ENCODE results near the gene TMOD1.

Gene TMOD1

DNA sequence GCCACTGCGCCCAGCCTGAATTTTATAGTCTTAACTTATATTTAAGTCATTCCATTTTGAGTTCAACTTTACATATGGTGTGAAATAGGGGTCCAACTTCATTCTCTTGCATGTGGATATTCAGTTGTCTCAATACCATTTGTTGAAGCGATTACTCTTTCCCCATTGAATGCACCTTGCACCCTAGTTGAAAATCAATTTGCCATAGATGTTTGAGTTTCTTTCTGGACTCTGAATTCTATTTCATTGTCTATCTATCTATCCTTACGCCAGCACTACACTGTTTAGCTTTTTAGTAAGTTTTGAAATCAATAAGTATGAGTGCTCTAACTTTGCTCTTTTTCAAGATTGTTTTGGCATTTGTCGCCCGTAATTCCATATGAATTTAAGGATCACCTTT, 49.8 kb downstream of the TMOD1 start:
- no peak for DNase-seq

DNA sequence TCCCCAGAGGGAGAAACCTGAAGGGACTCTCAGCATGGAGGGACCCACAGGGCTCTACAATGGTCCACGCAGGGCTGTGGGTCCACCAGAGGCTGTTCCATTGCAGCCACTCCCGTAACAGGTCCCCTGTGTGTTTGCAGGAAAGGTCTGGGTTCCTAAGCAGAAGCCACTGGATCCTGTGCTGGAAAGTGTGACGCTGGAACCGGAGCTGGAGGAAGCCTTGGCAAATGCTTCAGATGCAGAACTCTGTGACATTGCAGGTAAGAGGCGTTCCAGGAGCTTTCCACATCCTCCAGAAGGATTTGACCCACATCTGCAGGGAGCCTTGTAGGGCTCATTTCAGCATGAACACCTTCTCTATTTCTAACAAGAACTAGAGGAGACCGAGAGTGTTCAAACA, 51.7 kb downstream of the TMOD1 start:
- DNase-seq: no peak

DNA sequence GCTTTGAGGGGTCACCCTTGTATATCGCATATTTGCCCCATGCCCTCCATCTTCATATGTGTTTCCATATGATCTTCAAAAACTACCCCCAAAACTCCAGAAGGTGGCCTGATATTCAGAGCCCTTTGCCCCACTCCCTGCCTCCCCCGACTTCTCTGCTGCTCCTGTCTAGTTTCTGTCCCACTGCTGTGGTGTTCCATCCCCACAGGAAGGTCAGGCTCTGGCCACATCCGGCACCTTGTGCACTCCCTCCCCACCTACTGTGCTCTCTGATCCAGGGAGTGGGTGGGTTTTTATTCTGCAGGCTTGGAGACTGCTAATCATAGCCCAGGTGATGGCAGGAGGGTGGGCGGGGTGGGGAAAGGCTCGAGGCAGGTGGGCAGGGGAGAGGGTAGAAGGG, 52.4 kb downstream of the TMOD1 start:
- DNase-seq: no peak

DNA sequence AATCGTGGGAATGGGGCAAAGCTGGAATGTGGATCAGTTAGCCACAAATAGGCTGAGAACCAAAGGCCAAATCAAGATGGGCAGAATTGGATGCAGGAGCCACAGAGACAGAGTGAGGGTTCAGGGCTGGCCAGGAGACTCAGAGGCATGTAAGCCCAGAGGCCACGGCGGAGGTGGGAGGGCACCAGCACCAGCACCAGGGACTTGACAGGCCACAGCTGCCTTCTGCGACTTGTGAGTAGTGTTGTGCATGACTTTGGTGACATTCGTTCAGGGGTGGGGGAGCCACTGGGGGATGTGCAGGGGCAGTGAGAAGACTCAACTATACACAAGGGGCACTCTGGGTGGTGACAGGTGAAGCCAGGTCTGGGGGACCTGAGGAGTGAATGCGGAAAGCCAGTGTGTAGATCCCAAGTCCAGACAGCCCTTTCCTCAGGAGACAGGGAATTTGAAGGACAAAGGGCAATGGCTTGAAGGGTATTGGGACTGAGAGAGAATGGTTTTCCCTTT, 53.2 kb downstream of the TMOD1 start:
- DNase-seq: no peak

DNA sequence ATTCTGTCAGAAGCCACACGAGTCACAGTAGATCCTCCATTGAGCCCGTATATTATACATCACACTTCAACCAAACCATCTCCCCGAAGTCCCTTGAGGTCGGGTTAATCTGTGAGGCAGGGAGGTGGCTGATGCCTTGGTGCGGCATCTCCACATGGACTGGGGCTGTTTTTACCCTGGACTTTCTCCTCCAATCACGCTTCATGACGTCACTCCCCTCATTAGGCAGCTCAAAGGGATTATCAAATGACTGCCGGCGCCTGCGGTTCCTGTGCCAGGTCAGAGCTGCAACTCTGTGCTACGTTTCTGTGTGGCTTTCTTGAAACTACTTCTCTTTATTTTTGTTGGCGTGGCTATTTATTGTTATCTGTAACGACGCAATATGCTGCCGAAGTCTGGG, 53.7 kb downstream of the TMOD1 start:
- no peak for DNase-seq

DNA sequence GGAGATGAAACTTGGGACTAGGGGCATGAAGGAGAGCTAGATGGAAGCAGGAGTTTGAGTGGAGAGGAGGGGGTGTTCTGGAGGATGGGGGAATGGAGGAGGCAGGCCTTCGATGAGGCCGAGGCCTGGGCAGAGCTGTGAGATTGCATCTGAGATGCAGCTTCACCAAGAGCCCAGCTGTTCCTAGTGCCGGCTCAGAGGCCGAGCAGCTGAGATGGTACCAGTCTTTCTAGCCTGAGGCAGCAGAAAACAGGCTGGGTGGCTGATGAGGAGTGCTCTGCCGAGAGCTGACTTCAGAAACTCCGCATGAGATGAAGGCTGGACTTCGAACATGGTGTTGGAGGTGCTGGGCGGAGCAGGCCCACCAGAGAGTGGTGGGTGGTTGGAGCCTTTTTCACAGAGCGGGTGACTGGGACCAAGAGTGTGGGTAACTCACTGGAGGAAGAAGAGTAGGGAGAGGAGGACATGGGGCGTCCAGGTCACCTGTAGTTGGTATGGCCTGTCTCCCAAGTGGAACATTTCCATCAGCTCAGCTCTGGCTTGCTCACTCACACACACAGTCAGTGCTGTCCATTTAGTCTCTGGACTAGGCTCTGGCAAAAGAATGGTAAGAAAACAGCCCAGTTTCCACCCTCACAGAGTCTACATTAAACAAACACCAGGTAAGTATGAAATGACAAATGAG, 54.7 kb downstream of the TMOD1 start:
- DNase-seq: no peak

DNA sequence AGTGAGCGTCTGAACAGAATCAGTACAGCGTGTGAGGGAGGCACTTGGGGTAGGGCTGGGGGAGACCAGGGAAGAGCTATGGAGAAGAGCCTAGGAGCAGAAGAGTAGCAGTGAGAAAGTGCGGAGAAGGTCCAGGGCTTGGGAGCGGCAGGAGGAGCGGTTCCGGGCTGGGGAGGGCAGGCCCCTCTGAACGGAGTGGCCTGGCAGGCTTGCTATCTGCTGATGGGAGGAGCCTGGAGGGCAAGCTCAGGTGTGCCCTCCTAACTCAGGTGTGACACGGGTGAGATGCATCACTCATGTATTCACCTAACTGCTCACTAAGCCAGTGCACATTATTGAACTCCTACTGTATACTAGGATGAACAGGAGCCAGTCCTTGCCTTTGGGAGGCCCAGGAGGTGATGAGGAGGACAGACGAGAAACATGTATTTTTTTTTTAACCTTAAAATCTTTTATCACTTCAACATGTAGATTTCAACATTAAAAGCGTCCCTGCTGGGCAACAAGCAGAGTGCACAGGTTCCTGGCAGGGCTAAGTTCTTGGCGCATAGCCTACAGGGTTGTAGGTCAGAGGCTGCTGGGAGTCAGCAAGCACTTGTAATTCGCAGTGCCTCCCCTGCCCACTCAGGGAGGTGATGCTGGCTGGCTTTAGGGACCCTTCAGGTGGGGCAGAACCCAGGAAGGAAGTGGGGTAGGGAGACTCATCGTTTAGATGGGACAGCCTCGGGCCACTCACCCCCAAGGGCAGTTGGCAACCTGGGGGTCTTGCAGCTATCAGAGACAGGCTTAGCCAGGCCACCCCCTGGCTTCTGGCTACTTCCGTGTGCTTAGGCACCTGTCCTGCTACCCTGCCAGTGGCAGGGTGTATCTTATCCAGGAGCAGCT, 55.5 kb downstream of the TMOD1 start:
- DNase-seq: no peak

DNA sequence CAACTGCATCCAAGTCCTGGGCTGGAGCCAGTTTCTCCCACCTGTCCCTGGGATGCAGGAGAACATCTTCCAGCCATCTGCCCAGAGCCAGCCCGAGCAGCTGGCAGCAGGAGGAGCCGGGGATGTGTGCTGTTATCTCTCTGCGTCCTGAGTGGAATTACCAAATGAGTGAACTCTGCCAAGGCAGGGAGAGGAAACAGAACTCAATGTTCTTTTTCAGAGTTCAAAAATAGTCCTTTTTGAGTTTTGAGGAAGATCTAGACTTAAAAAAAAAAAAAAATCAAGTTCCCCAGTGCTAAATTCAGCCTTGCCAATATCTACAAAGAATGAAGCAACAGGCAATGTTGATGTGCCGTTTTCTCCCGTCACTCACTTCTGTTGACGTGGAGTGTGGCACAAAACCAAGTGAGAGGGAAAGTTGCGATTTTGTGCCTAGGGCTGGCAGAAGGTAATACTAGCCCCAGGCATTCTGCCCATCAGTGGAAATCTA, 56.2 kb downstream of the TMOD1 start:
- no peak for DNase-seq

DNA sequence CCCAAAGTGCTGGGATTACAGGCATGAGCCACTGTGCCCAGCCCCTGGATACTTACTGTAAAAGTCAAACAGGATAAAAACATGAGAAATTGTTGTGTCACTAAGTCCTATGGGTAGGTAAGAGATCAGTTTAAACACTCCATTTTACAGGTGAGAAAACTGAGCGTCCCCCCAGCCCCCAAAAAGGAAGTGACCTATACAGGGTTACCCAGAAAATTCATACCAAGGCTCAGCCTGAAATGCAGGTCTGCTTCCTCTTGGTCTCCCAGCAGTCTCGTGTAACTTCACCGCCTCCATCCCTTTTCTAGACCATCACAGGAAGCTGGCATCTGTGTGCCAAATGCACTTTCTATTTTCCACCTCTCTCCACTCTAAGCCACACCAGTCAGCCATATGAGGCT, 57.2 kb downstream of the TMOD1 start:
- no peak for DNase-seq

DNA sequence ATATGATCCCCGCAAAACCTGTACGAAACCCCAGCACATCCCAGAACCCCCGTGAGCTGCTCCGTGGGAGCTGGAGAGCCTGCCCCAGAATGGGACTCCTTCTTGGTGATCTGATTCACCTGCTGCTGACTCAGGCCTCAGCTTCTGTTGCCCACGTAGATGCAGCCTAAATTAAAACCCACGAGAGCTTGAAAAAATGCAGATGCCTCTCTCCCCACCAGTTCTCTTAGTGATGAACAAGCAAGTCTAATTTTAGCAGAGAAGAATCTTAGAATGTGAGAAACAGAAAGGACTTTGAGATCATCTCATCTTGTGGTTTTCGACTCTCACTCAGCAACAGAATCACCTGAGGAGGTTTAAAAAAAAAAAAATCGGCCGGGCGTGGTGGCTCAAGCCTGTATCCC, 57.6 kb downstream of the TMOD1 start:
- no peak for DNase-seq

DNA sequence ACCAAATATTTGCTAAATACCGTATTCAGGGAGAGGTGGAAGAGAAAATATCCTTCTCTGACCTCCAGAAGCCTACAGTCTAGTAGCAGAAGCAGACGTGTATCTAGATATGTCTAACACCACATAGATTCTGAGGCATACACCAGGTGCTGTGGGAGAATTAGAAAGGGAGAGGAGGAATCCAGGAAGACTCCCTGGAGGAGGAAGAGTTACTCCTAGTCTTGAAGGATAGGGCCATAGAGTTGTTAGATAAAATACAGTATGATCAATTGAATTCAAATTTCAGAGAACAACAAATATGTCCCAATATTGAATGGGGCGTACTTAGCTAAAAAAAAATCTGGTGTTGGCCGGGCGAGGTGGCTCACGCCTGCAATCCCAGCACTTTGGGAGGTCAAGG, 58.7 kb downstream of the TMOD1 start:
- no peak for DNase-seq

DNA sequence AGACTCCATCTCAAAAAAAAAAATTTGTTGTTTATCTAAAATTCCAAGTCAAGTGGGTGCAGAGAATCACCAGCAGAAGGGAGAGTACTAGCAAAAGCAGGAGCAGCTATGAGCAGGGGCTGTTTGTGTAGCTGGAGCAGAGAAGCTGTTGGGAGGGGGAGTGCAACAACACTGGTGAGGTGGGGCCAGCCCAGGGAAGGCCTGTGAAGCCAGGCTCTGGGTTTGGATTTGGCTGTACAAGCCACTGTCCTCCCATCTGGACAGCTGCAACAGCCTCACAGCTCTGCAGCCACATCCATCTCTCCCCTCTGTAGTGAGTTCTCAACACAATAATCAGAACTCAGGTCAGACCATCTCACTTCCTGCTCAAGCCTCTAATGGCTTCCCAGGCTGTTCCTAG, 59.4 kb downstream of the TMOD1 start:
- DNase-seq: no peak

DNA sequence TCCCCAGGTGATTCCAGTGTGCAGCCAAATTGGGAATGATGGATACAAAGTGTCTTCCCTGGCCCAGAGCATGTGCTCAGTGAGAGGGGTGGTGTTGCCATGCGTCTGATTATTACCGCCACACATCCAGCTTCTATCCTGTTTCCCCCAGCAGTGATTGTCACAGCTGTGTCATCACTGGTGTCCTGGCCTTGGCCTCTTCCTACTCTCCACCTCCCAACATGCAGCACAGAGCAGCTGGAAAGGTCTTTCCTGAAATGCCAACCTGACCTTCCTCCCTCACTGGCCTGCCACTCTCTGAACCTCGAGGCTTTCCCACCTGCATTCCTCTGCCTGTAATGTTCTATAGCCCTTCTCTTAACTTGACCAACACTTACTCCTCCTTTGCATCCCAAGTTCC, 60.0 kb downstream of the TMOD1 start:
- no peak for DNase-seq

DNA sequence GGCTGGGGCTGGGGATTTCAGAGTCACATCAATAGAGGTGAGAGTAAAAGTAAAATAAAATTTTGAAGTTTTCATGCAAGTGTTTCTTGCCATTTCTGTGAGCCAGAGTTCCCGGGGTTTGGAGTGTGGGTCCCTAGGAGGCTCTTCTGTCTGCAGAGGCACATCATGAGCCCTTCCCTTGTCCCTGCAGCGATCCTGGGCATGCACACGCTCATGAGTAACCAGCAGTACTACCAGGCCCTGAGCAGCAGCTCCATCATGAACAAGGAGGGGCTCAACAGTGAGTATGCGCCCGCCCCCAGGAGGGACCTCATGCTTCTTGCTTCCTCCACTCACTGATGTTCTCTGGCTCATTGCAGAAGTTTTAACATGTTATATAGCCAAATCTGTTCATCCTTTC, 61.1 kb downstream of the TMOD1 start:
- DNase-seq: no peak

DNA sequence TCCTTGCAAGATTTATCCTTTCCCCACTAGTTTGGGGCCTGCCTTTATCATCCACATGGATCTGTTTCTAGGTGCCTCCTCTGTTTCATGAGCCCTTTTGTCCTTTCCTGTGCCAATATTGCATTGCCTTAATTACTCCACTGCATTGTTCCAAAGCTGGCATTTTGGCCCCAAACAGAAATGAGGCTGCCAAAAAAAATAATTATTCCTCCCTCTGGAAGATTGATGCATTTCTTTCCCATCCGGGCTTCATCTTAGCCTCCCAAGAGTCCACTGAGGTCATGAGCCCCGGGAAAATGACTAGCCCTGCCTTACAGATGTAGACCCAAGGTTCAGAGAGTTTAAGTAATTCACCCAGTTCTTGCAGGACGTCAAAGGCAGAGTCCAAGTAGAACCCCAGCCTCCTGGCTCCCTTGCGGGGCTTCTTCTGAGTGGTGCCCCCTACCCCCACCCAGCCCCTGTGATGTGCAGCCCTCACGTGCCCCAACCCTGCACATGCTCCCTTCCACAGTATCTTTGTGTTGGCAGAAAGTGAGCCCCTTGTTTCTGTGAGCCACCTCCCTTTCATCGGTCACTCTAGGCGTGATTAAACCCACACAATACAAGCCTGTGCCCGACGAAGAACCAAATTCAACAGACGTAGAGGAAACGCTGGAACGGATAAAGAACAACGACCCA, 62.1 kb downstream of the TMOD1 start:
- no peak for DNase-seq

DNA sequence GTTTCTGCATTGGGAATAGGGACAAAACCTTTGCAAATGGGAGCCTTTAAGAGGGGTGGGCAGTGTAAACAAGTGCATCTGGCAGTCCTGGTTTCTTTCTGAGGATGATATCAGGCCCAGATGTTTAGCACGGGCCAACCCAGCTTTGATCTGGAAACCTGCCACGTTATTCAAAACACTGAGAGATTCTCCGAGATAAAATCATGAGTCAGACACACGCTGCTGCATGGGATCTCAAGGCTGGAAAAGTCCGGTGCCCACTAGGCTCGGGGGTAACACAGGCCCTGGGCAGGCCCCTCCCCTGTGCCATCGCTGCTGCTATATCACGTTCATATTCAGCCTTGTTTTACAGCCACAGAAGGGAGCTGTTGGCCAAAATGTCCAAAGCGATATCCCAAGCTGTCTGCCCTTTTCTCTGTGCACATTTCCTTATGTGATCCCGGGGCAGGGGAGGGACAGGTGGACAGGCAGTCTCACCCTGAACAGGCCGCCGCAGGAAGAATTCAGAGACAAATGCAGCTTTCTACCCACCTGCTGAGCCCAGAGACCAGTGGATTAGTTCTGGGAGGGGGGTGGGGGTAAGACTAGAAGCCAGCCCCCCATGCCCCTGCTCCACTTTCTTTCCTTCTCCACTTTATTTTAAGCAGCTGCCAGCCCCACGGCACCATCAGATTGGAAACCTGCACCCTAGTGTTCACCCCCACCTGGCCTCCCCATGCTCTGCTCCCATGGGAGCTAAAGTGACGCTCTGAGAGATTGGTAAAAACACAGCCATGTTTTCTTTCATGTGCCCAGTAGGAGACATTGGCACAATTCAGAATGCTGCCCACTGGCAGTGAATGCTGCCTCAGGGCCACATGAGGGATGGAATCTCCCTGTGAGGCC, 63.1 kb downstream of the TMOD1 start:
- DNase-seq: no peak

DNA sequence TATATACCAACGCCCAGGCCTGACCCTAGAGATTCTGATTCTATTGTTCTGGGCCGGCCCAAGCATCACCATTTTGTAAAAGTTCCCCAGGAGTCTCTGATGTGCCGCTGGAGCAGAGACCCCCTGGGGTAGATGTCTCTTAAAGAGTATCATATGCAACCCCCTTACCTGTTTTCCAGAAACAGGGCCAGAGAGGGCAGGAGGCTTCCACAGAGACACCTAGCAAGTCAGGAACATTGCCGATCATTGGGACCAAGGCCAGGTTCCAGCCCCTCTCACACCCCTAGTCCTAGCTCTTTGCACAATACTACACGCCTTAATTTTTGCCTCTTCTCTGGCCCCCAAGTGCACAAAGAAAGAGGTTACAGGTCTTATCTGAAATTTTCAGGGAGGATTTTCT, 63.8 kb downstream of the TMOD1 start:
- no peak for DNase-seq

DNA sequence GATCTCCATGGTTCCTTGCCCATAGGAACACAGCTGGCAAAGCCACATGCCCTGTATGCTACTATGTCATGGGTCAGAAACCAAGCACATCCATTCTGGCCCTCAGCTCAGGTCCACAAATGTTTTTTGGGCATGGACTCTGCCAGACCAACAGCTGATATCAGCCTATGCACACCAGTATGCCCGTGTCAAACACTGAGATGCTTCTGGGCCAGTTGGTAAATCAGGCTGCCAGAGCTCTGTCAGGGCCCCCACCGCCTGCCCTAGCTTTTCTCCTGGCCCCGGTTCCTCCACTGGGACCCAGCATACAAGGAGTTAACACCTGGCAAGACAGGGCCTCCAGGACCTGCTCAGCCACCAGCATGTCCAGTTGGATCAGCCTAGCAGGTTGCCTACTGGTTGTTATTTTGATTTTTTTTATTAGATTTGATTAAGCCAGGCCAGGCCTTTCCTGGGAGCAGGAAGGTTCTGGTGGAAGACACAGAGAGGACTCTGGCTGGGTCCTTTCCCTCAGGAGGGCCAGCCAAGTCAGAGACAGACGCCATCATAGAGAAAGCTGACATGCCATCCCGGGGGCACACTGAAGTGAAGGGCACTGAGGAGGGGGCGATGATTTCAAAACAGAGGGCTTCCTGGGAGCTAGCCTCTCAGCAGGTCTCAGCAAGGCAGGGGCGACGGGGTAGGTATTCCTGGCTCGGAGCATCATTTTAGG, 65.9 kb downstream of the TMOD1 start:
- no peak for DNase-seq

DNA sequence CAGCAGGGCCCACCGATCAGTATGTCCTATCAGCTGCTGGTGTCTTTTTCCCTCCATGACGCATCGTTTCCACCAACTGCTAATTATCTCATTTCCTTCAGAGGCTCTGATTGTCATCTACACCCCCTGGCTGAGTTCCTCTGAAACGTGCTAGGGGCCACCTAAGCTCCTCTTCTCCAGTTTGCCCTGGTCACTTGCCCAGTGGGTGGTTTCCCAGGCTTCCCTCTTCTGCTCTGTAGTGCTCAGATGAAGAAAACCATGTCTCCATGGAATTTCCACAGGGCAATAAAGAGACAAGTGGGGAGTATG, 66.4 kb downstream of the TMOD1 start:
- no peak for DNase-seq

DNA sequence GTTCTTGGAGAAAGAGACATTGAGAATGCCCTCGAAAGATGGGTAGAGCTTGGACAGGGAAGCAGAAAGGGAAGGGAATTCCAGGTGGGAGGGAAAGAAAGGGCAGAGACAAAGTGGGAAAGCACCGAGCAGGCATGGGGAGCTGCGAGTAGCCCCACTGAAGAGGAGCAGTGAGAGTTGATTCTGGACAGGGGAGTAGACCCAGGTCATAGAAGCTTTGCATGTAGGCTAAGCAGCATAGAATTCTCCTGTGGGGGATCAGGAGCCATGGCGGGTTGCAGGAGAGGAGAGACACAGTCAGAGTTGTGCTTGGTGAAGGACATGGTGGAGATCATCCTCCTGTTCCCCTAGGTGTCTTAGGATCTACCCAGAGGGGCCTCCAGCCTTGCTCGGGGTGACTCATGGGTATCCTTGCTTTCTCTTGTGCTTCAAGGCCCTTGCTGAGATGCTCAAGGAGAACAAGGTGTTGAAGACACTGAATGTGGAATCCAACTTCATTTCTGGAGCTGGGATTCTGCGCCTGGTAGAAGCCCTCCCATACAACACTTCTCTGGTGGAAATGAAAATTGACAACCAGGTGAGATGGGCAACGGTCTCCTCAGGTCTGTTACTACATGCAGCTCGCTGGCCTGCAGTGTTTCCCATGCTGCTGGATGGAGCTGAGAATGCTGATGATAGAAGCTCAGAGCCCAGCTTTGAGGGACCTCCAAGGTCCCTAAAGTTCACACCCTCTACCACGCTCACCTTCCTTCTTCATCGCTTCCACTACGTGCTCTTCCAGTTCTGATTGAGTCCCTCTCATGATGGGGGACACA, 67.2 kb downstream of the TMOD1 start:
- DNase-seq: no peak

DNA sequence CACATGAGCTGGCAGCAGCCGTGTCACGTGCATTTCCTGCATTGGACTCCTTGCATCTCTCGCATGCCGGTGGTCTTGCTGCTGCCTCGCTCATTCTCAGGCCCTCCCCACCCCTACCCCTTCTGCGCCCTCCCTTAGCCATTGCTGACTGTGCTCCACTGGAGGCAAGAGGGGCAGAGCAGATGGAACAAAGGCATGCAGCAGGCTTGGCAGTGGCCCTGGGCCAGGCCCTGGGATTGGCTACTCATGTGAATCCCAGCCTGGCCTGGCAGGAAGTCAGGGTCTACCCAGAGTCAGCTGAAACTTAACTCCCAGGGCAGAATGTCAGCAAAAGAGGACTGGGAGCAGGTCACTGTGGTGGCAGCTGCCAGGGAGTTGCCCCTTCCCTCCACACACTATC, 69.4 kb downstream of the TMOD1 start:
- DNase-seq: no peak

All from CD4-positive, alpha-beta T cell treated with Interleukin-17A for 4 hours (primary cell).